ENCODE data around the gene PDE4C.

PDE4C gene

GRCh38 chr19:18194554-18195238 lies 31.5 kb downstream of the PDE4C start:
- no peak for DNase-seq

- DNase-seq: no peak
These were observed 32.1 kb downstream of the PDE4C start for GRCh38 chr19:18194181-18194530.

- DNase-seq: no peak
These were observed 32.7 kb downstream of the PDE4C start for GRCh38 chr19:18193388-18194180.

GRCh38 chr19:18192673-18193387 lies 33.4 kb downstream of the PDE4C start, which contains the start of gene MPV17L2:
Gene MPV17L2 (plus strand): TSS chr19:18193218. CDS start chr19:18193282, 64 bp downstream.
- DNase-seq: peak; percentile 94

GRCh38 chr19:18191640-18192062 lies 34.6 kb downstream of the PDE4C start:
- no peak for DNase-seq

GRCh38 chr19:18190278-18190677 lies 36.0 kb downstream of the PDE4C start:
- no peak for DNase-seq

- DNase-seq: no peak
These were observed 40.7 kb downstream of the PDE4C start for GRCh38 chr19:18185538-18185937.

GRCh38 chr19:18183529-18183928 lies 42.7 kb downstream of the PDE4C start:
- DNase-seq: no peak

GRCh38 chr19:18179957-18180356 lies 46.3 kb downstream of the PDE4C start:
- DNase-seq: no peak

GRCh38 chr19:18176367-18177310 lies 49.6 kb downstream of the PDE4C start:
- no peak for DNase-seq

- DNase-seq: no peak
These were observed 51.3 kb downstream of the PDE4C start for GRCh38 chr19:18174983-18175382.
